ACHN (cell line): ENCODE data around the gene CDRT4.

Experiments used
- DNase-seq: peaks from one replicate; pipeline ENCODE4 v3.0.0-alpha.2; 2015
- in situ Hi-C: cut with HindIII; loops from 2 replicates; pipeline ENCODE4 v1.10.0; 2017; ENCODE audit warnings: low sequenced_read_pairs, low pct_ligation_motif_present, low pct_unique_long_range_greater_than_20kb

The CDRT4 gene

DNA sequence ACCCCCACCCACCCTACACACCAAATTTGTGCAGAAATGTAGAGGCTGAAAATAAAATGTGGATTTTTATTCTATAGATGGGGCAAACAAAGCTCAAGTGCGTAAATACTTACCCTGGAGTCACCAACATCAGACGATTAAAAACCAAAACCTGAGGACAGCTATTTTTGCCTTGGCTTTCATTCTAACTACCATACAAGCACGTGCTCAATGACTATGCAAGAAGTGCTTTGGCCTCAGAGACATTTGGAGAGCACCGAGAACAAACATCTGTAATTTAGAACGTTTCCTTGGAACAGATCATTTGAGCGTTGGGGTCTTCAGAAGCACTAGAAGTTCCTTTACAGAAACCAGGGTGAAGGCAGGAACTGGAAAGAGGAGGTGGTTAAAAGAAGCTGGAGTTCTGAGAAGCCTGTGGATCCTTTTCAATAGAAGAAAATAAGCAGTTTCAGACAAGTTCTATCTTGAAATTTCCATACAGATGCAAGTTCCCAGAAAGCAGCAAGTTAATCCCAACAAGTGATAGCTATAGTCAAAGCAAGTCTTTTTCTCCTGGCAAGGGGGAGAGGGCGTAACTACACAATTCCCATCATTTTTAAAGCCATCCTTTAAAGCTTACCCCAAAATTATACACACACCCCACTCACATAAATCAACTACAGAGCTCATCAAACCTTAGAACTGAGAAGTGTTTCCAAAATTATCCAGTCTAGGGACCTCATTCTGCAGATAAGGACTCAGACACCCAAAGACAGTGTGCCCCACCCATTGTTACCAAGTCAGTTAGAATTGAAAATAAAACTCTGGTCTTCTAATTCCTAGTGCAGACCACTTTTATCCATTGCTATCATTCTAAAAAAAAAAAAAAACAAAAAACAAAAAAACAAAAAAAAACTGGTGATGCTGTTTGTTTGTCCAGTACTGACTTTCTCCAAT, 29.6 kb upstream of the CDRT4 start:
- in situ Hi-C loops, result no loop called here
- DNase-seq, result no peak

DNA sequence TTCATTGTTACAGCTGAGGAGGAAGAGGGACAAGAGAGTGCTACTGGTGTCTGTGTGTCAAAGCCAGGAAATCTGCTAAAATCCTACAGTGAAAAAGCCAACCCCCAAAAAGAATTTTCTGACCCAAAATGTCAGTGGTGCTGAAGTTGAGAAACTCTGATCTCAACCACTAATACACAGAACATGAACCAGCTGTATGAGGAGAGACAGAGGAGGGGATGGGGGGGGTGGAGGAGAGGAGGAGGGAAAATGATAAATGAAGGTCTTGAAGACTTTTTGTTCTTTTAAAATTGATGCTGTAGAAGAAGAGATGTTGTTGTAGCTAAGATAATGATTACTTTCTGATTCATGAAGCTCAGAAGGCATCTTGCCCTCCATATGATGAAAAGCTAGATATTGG, 27.4 kb upstream of the CDRT4 start:
- no peak for DNase-seq
- in situ Hi-C loops, result no loop called here

DNA sequence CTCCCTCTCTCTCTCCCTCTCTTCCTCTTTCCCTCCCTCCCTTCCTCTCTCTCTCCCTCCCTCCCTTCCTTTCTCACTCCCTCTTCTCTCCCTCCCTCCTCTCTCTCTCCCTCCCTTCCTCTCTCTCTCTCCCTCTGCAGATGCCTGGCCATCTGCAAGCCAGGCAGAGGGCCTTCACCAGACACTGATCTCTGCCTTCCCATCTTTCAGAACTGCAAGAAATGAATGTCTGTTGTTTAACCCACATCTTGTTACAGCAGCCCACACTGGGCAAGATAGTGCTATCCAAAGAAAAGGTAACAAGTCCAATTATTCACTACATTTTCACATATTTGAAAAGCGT, 26.2 kb upstream of the CDRT4 start:
- no peak for DNase-seq
- in situ Hi-C loops, result no loop called here

DNA sequence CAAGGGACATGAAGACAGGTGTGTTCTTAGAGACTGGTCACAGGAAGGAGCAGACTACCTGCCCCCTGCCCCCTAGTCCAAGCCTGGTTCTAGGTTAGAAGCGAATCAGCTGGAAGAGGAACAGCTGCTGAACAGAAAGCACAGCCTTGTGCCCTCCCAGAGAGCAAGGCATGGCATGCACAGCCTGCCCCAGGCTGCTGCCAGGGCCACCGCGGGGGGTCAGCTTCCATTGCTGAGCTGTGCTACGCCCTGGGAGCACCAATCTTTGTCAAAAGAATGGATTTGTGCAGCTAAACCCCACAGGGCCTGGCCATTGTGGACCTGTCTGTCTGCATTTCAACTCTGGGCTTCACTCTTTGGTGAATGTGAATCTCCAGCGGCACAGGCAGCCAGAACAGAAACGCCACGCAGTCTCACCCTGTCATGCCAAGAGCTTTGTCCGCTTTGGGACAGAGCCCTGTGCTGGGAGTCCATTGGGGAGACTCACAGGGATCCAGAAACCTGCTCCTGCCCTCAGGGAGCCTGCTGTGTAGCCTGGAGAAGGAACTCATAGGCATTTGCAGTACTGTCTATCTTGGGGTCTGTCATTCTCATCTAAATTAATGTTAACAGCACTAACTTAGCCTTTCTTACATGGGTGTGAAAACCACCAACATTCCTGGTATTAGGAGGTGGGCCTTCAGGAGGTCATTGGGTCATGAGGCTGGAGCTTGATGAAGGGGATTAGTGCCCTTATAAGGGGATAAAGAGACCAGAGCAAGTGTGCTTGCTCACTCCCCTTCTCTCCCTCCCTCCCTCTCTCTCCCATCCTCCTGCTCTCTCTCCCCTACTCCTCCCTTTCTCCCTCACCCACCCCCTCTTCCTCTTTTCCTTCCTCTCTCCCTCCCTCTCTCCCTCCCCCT, 25.6 kb upstream of the CDRT4 start:
- no peak for DNase-seq
- in situ Hi-C loops, result no loop called here

DNA sequence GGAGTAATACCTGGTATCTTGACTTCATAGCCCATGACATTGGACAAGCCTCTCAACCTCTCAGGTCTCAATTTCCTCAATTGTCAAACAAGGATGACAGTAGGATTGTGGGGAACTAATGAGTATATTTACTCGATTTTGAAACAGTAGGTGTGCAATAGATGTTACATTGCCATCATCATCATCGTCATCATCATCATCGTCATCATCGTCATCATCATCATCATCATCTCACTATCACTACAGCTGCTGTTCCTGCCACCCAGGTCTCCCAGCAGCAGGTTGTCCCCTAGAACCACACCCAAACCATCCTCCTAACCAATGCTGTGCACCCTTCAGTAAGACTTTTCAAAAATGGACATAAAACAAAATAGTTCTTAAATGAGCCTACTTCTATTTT, 24.8 kb upstream of the CDRT4 start:
- DNase-seq, result no peak
- in situ Hi-C loops, result no loop called here

DNA sequence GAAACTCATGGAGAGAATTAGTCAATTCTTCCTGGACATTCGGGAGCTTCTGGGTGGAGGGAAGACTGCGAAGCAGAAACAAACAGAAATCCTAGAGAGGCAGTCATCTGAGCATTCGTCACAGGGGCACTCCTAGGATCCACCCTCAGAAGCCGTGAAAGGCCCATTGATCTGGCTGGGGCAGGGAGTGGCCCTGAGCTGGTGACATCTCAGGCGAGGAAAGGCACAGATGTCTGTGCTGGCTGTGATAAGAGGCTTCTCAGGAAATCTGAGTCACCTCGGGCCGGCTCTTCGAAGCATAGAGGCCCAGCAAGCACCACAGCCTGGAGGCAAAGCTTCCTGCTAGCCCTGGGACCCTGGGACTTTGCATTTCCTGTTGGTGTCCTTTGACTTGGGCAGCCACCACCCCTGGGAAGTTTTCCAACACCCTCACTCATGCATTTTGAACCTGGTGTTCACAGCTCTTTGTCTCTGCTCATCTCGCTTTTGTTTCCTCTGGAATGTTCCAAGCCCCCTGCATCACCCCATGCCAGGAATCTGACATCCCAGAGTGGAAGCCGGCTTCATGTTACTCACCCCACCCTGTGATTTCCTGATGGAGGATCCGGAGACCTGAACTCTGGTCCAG, 23.3 kb upstream of the CDRT4 start:
- no peak for DNase-seq
- in situ Hi-C loops, result no loop called here

DNA sequence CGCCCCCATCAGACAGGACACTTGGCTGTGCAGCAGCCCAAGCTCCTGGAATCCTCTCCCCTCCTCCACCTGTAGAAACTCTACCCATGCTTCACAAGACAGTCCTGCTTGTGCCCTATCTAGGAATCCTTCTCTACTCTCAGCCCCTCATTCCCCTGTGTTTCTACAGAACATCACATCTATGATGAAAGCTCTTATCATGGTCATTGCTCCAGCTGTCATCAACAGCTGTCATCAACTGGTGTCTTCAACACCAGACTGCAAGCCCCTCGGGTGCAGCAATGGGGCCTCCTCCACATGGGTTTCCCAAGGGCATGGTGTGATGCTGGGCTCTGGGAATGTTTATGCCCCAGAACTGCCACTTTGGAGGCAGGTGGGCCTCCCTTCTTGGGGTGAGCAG, 21.1 kb upstream of the CDRT4 start:
- no peak for DNase-seq
- in situ Hi-C loops, result no loop called here

DNA sequence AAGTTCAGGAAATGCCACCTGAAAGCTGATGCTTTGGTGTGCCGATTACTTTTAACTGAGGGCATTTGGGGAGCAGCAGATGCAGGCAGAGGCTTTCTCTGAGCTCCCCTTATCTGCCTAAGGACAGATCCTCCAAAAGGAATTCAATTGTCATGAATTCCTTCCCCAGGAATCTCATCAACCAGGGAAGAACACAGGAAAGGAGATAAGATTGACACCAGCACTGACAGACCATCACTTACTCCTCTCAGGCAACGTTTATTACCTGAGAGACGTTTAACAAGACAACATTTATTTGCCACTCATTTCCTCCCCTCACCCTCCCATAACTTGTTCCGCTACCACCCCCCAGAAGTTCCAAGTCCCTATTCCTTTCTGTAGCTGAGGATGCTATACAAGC, 17.6 kb upstream of the CDRT4 start:
- in situ Hi-C loops, result no loop called here
- DNase-seq, result no peak

DNA sequence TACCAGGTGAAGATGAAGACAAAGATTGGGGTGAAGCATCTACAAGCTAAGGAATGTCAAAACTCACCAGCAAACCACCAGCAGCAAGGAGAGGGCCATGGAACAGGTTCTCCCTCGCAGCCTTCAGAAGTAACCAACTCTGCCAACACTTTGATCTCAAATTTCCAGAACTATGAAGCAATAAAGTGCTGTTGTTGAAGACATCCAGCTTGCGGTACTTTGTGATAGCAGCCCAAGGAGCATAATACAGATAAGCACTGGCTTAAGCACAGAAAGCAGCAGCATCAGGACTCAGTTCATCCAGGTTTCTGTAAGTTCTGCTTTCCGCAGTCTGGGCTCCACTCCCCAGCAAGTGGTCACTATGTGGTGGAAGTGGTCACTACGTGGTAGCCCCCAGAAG, 16.0 kb upstream of the CDRT4 start:
- no peak for DNase-seq
- in situ Hi-C loops, result no loop called here

DNA sequence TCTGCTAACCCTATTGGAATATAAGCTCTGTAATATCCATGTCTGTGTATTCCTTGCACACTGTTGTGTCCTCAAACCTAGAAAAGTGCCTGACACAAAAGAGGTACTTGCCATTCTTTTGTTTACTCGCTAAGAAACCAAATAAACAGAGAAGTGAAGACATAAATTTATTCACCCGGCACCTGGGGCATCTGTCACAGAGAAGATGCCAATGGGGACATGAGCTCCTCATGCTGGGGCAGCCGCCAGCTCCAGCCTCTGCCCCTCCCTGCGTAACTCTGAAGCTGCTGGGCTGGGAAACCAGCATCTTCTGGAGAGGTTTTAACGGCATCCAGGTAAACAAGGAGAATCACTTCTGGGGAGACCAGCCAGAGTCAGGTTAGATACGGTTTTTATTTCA, 15.1 kb upstream of the CDRT4 start:
- no peak for DNase-seq
- in situ Hi-C loops, result no loop called here

DNA sequence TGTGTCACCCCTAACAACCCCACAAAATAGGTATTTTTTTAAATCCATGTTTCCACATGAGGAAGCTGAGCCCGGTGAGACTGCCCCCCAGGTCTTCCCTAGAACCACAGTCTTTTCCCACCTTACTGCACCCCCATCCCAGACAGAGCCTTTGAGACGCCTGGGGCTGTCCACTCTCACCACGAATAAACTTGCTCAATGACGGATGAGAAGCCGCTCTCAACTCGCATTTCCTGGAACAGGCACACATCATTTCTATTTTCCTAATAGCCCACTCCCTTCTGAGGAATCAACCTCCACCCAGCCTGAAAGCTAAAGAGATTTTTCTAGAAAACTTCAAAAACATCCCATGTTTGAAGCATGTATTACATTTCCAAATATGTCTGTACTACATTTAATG, 14.1 kb upstream of the CDRT4 start:
- no peak for DNase-seq
- in situ Hi-C loops, result no loop called here

DNA sequence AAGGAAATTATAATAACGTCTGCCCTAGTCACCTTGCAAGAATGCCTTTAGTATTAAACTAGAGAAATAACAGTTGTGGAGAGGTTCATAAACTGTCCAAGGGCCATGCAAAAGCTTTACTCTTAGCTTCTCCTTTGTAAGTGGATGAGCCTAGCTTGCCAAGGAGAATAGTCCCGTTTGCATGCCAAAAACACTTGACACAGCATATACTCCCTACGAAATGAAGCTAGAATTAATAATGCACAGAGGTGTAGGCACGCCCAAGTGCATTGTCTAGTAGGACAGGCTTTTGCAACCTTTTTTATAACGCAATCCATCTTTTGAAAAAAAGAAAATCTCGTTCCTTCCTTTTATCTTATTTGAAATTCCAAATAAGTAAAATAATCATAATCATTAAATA, 12.8 kb upstream of the CDRT4 start:
- in situ Hi-C loops, result no loop called here
- no peak for DNase-seq

DNA sequence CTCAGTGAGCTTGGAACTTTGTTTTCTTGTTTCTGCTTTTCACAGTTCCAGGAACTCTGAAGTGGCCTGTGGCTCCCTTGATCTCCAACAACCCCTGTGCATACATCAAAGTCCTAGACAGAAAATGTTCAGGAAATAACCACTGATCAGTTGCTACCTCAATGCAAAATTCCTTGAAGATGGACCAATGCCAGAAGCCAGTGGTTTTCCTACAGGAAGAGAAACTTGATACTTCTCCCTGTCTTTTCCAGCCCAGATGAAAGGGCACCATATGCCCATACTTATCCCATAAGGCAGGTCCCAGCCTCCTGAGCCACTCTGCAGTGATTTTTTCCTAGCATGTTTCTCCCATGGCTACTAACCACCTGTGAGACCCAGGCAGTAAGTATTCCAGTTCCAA, 12.3 kb upstream of the CDRT4 start:
- no peak for DNase-seq
- in situ Hi-C loops, result no loop called here

DNA sequence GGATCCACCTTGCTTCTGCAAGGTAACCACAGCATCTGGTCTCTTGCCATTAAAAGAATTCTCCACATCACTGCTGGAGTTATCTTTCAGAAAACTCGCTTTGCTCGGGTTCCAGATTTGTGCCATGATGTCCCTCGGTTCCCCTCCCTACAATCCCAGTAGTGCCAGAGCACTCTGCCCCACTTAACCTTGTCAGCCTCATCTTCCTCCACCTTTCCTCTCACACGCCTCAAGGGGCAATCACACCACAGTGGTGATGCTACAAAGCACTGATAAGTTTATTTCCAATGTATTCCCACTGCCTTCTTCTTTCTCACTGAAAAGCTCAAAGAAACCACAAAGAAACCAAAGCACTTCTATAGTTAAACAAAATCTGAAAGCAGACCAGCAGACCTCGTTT, 11.4 kb upstream of the CDRT4 start:
- in situ Hi-C loops, result no loop called here

DNA sequence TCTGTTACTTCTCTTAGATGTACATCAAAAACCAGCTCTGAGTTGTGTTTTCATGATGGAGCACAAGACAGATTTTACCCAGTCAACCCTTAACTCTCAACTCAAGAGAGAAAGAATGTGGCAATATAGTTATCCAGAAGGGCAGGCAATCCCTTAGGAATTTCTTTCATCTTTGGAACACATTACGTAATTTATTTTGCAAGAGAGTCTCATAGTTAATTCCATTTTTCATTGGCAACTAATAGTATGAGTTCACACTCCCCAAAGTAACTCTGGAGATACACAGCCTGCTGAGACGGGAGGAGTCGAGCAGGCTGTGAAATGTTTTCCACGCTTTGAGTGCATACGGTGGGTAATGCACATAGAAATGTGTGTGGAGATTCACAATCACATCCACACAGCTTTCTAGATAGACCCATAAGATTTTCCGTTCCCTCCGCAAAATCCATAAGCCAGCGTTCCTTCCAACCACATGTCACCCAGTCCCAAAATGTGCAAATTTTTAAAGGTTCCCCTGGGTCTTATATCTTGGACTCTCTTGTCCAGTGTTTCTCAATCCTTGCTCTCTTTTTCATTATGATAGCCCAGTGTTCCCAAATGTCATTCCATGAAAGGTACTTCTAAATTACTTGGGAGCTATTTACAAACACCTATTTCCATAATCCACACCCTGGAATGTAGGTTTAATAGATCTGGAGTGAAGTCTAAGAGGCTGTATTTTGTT, 8.4 kb upstream of the CDRT4 start:
- DNase-seq, result no peak

More for the DNA sequence above, 11.4 kb upstream of the CDRT4 start:
- no peak for DNase-seq

DNA sequence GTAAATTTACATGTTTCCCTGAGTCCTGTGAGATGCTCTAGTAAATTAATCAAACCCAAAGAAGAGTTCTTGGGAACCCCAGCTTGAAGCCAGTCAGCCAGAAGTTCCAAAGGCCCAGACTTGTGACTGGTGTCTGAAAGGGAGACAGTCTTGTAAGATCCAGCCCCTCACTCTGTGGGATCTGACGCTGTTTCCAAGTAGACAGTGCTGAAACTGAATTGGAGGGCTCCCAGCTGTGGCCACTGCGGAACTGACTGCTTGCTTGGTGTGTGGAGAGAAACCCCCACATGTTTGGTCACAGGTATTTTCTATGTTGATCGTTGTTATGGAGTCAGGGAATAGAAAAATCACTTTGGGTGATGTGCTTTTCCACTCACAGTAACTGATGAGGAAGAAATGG, 5.5 kb upstream of the CDRT4 start:
- in situ Hi-C loops, result no loop called here
- no peak for DNase-seq

More for the DNA sequence above, 8.4 kb upstream of the CDRT4 start:
- in situ Hi-C loops, result no loop called here

DNA sequence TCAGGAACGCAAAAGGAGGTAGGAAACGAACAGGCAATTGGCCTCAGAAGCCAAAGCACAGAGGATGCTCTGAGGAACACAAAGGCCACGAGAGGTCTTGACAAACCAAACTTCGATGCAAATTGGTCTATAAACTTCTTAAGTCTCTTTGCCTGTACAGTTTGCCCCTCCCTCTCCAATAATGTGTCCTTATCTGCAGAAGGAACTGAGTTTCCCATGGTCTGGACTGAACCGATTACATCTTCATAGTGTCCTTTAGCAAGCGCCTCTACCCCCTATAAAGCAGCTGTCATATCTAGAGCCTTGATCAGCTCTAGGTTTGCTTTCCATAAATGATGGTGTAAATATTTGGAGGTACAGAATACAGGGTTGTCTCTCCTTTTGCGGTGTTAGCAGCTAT, 3.1 kb upstream of the CDRT4 start:
- no peak for DNase-seq
- in situ Hi-C loops, result no loop called here

DNA sequence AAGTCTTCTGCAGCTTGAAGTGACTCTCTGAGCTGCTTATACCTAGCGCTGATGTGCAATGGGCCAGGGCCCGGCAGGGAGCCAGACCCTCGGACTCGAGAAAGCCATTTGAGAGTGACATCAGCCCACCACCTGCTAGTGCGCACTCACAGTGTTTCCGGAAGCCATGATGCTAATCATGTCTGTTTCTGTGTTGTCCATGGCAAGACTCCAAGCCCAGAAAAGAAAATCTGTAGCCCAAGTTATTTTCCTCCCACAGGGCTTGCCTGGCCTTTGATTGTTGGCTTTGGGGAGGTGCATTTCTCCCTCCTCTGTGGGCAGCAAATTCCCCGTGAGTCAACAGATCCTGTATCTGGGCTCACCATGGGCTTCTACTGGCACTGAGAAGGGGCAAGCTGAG, 1.8 kb upstream of the CDRT4 start:
- in situ Hi-C loops, result no loop called here
- no peak for DNase-seq

DNA sequence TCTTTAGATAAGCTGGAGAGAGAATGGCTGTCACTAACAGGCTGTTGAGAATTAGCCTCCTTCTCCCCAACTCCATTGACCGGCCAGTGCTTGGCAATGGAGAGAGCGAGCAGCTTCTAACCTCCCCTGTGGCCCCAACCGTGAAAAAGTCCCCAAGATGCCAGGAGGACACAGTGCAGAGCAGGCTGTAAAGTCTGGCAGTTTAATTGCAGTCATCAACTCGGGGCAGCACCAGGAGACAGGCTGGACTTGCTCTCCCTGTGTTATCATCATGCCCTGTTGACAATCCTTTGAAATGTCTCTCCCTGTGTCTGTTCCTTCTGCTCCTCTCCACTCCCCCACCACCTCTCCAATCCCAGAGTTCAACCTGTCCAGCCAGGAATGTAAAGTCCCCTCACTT, 705 bp upstream of the CDRT4 start:
- DNase-seq, result no peak
- in situ Hi-C loops, result no loop called here
